ENCODE measurements around the gene CIDEC.
"Not testable (repeated sequence)": the region's sequence is repeated elsewhere in the genome, so short reads cannot be mapped to it uniquely, and the experiment has no call there.

CIDEC gene

DNA sequence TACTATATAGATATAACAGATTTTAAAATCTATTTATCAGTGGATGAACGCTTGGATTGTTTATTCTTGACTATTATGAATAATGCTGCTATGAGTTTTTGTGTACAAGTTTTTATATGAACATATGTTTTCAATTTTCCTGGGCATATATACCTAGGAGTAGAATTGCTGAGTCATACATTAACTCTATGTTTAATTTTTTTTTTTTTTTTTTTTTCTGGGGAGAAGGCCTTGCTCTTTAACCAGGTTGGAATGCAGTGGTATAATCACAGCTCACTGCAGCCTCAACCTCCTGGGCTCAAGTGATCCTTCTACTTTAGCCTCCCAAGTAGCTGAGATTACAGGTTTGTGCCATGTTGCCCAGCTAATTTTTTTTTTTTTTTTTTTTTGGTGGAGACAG is 9.1 kb downstream of the CIDEC start:
- DNase-seq (ENCODE audit: insufficient read length, low spot score) (no peak), FAIRE-seq (no peak)
- no peak for TF ChIP-seq POLR2A (IDR thresholded peaks at IDR 0.05; ENCODE audit: low read depth, low read length)

DNA sequence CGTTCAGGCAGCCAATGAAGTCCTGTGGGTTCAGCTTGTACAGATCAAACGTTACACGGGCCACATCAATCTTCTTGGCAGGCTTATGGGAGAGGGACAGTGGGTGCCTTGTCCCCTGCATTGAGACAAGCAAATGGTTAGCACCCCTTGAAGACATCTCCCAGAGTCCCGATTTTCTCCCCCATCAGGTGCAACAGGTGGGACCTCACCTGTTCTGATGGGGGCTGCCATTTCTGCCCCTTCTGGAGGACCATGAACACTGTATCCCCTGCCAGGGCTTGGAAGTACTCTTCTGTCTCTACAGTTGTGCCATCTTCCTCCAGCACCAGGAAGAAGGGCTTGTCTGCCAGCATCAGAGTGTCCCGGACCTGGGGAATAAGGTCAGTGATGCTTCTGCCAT is 10.1 kb downstream of the CIDEC start:
- FAIRE-seq: no peak
- no peak for TF ChIP-seq POLR2A (IDR thresholded peaks at IDR 0.05; ENCODE audit: low read depth, low read length)

DNA sequence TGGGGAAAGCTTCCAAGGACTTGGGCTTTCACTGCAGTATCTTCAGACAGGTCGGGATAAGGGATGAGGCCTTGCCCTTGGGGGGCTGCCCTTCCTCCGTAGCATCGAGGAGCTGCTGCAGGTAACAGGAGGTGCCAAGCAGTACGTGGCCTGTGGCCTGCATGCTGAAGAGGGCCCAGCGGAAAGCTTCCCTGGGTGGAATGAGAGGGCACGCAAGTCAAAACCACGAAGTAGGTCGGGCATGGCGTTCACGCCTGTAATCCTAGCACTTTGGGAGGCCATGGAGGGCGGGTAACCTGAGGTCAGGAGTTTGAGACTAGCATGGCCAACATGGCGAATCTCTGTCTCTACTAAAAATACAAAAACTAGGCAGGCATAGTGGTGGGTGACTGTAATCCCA is 12.9 kb downstream of the CIDEC start:
- FAIRE-seq: no peak
- TF ChIP-seq POLR2A (IDR thresholded peaks at IDR 0.05; ENCODE audit: low read depth, low read length): no peak
- DNase-seq (ENCODE audit: insufficient read length, low spot score): no peak

More for the DNA sequence above, 10.1 kb downstream of the CIDEC start:
- no peak for DNase-seq (ENCODE audit: insufficient read length, low spot score)

DNA sequence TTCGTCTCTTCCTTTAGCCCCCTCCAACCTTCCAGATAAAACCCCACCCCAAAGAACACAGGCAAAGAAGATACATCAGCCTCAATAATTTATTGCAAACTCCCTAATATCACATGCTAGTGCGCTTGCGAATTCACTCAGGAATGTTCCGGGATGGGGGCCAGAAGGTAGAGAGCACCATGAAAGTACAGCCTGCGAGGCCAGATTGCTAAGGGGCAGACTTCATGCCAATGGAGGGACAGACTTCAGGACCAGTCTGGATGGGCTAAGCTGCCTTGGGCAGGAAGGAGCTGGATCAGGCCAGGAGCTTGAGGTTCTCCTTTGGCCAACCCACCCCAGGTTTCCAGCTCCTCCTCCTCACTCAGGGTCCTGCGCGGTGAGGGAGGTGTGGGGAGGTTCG is 13.4 kb downstream of the CIDEC start:
- FAIRE-seq (no peak), DNase-seq (ENCODE audit: insufficient read length, low spot score) (no peak)
- TF ChIP-seq POLR2A (IDR thresholded peaks at IDR 0.05; ENCODE audit: low read depth, low read length): no peak

DNA sequence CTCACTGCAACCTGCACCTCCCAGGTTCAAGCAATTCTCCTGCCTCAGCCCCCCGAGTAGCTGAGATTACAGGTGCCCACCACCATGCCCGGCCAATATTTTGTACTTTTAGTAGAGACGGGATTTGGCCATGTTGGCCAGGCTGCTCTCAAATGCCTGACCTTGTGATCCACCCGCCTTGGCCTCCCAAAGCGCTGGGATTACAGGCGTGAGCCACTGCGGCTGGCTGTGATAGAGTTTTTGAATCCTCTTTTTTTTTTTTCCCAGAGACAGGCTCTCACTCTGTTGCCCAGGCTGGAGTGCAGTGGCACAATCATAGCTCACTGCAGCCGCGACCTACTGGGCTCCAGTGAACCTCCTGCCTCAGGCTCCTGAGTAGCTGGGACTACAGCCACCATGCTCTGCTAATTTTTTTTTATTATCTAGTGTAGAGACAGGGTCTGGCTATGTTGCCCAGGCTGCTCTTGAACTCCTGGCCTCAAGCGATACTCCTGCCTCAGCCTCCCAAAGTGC is 14.9 kb downstream of the CIDEC start:
- FAIRE-seq; DNase-seq (ENCODE audit: insufficient read length, low spot score): not testable (repeated sequence)

DNA sequence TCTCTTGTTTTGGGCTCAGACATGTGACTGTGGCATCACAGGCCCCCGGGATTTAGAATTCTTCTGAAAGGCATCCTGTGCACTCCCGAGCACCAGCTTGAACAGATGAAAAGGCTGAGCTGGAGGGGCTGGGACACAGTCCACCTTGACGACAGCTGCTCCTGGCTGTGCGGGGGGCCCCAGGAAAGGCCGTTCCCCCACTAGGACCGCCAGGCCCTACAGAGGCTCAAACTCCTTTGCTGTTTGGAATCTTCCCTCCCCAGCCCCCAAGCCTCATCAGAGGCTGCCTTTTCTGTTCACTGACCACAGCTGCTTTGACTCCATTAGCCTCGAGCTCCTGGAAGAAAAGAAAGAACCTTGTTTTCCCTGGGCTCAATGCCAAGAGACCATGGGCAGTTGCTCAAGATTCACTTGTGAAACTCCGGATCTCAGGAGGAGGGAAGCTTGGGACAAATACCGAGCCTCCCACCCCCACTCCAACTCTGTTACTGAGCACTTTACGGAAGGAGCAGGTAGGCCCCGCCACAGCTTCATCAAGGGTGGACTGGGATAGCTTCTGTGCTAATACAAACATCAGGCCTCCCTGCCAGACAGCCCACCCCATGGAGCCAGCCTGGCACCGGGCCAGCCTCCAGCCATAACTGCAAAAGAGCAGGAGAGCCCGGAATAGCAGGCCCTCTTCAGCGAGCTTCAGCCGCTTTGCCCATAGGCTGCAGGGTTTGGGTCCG is 15.7 kb downstream of the CIDEC start:
- no peak for TF ChIP-seq POLR2A (IDR thresholded peaks at IDR 0.05; ENCODE audit: low read depth, low read length)
- FAIRE-seq (no peak), DNase-seq (ENCODE audit: insufficient read length, low spot score) (no peak)

DNA sequence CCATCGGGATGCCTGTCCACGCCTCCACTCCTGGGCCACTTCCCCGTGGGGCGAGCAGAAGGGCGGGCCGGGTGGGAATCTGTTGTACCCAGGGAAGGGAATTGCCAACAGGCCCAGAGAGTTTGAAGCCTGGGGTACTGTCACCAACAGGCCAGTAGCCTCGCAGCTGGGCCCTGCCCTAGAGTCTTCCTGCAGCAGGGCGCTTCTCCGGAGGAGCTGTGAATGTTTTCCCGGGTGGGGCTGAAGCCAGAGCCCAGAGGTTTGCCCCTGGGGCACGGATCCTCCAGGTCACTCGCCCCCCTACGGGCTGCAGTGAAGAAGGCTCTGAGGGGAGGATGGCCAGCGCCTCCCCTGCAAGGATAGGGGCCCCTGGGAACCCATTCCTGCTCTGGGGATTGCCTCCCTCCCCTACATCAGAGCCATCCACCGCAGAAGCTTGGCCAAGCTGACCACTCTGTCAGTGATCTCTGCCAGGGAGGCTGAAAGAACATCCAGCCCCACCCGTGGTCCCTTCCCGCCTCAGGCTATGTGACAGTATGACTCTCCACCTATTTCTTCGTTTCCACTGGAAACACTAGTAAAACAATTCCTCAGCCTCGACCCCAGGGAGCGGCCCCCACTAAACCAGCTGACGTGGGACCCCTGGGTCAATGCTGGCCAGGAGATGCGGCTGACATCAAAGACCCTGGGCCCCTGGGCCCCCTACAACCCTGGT is 16.8 kb downstream of the CIDEC start:
- DNase-seq (ENCODE audit: insufficient read length, low spot score) (no peak), FAIRE-seq (no peak)
- TF ChIP-seq POLR2A (IDR thresholded peaks at IDR 0.05; ENCODE audit: low read depth, low read length): no peak

DNA sequence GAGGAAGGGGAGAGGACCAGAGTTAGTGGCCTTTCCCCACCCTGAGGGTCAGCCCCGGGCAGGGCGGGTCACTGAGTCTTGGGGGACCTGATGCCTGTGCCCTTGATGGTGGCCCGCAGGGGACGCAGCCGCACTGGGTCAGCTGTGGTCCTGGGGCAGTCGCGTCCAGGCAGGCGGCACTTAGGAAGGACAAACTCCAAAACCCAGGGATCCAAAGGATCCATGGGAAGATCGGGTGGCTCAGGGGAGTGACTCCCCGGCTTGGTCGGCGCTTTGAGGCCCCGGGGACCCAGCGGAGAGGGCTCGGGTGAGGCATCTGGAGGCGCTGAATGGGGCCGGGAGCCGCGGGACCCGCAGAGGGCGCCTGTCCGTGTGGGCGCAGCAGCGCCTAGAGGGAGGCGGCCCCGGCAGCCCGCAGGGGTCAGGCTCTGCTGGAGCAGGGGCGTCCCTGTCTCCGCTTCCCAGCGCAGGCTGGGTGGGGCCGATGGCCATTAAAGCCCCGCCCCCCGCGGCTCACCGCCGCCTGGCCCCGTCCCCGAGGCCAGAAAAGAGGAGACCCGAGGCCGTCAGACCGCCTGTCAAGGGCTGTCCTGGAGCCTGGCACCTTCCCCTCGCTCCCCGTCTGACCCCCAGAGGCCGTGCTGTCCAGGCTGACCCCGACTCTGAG is 17.5 kb downstream of the CIDEC start:
- DNase-seq (ENCODE audit: insufficient read length, low spot score): no peak
- no peak for FAIRE-seq
- TF ChIP-seq POLR2A (IDR thresholded peaks at IDR 0.05; ENCODE audit: low read depth, low read length): no peak

DNA sequence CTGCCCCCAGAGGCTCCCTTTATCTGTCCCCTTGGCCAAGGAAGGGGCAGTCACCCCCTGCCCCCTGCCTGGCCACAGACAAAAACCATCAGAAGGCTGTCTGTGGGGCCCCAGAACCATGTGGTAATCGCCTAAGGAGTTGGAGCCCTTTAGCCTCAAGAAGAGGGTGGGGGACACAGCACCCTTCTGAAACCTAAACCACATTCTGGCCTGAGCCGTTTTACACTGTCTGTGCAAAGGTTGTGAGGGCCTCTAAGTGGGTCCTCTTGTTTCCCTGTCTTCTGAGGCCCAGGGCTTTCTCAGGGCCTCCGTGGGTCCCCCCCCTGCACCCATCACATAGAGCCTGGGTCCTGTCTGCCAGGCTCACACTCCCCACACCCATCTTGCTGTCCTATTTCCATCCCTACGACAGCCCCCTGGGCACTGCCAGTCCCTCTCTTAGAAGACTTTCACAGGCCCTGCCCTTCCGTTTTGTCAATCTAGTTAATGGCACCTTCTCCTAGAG is 18.4 kb downstream of the CIDEC start:
- DNase-seq (ENCODE audit: insufficient read length, low spot score): no peak
- no peak for FAIRE-seq
- TF ChIP-seq POLR2A (IDR thresholded peaks at IDR 0.05; ENCODE audit: low read depth, low read length): no peak

DNA sequence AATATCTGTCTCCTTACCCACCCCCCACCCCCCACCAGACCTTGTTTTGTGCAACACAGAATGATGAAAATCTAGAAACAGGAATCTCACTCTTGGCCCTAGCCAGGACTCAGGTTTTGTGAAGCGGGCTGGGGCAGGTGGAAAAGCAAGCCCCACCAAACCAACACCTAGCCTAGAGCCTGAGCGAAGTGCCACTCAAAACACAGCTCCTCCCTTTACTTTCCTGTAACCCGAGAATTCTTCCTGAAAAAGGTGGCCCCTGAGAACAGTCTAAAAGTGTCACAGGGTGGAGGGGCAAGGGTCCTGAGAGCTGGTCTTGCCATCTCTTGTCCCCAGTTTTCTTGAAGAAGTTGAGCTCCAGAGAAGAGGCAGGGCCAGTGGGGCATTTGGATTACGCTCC is 18.9 kb downstream of the CIDEC start:
- DNase-seq (ENCODE audit: insufficient read length, low spot score): no peak
- TF ChIP-seq POLR2A (IDR thresholded peaks at IDR 0.05; ENCODE audit: low read depth, low read length): no peak

DNA sequence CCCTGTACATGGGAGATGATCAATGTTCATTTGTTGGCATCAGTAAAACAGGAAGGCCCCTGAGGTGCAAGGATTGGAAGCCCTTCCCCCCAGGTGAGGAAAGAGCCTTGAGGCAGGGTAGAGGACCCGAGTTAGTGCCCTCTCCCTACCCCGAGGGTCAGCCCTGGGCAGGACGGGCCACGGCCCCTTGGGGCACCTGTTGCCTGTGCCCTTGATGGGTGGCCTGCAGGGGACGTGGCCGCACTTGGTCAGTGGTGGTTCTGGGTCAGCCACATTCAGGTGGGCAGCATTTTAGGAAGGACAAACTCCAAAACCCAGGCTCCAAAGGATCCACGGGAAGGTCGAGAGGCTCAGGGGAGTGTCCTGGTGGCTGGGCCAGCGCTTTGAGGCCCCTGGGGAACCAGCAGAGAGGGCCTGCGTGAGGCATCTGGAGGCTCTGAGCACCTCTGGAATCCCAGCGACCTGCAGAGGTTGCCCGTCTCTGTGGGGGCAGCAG is 20.5 kb downstream of the CIDEC start:
- DNase-seq (ENCODE audit: insufficient read length, low spot score) (no peak), FAIRE-seq (no peak)
- no peak for TF ChIP-seq POLR2A (IDR thresholded peaks at IDR 0.05; ENCODE audit: low read depth, low read length)

More for the DNA sequence above, 18.9 kb downstream of the CIDEC start:
- no peak for FAIRE-seq

DNA sequence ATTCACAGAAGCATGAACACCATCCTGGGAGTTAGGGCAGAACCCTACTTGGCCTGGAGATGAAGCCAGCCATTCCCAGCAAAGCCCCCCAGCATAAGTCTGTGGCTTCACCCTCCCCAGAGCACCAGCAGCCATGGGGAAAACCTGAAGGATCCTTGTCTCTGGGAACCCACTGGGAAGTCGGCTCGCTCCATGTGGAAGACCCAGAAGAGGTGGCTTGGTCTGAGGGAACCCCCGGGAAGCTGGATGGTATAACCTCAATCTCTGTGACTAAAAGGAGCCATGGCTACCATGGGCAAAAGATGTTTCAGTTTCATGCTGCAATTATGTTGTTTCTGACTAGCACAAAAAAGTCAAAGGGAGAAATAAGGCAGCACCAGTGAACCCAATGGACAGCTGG is 24.5 kb downstream of the CIDEC start:
- FAIRE-seq: no peak
- no peak for TF ChIP-seq POLR2A (IDR thresholded peaks at IDR 0.05; ENCODE audit: low read depth, low read length)

DNA sequence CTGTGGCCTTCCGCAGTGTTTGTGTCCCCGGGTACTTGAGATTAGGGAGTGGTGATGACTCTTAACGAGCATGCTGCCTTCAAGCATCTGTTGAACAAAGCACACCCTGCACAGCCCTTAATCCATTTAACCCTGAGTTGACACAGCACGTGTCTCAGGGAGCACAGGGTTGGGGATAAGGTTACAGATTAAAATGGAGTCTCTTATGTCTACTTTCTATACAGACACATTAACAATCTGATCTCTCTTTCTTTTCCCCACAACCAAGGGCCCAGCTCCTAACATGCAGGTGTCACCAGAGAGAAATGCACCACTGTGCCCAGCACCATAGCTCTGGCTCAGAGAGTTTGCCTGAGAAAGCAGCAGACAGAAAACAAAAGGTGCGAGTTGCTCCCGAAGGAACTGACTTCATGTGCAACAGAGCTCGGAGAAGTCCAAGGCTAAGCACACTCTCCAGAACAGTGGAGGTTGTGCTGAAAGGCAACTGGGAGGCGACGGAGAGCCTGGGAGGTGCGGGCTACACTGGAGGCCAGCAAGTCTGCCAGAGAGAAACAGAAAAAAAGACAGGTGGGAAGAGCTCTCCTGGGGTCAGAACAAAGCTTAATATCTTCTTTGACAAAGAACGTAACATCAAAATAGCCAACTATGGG is 25.6 kb downstream of the CIDEC start:
- not testable (repeated sequence) for DNase-seq (ENCODE audit: insufficient read length, low spot score); FAIRE-seq

More for the DNA sequence above, 24.5 kb downstream of the CIDEC start:
- no peak for DNase-seq (ENCODE audit: insufficient read length, low spot score)

DNA sequence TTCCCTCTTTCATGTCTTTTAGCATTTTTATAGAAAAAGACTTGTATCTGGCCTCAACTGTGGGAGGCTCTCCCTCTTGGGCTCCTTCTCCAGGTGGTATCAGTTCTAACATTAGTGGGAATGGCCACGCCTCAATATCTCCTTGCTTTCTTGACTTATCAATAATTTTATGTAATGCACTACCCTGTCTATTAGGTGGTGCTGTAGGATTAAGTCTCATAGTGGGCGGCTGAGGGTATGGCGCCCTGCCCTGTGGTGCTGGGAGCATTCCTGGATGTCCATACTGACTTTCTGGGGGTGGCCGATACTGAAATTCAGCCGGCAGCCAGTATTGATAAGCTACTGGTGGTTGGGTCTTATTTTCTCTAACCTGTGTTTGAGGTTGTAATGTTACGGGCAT is 27.5 kb downstream of the CIDEC start:
- no peak for DNase-seq (ENCODE audit: insufficient read length, low spot score)
- TF ChIP-seq POLR2A (IDR thresholded peaks at IDR 0.05; ENCODE audit: low read depth, low read length): no peak
- FAIRE-seq: no peak

DNA sequence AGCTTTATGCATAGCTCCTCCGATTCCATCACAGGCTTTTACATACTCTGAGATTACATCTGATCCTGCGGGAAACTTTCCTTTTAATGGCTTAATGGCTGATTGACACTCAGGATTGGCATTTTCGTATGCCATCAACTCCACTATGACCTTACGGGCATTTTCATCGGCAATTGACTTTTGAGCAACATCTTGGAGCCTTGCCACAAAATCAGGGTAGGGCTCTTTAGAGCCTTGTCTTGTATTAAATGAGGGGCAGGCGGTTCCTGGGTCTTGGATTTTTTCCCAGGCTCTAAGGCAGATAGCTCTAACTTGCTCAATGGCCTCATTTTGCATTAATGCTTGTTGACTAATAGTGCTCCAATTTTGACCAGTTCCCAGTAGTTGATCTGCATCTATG is 28.1 kb downstream of the CIDEC start:
- DNase-seq (ENCODE audit: insufficient read length, low spot score); FAIRE-seq: not testable (repeated sequence)

DNA sequence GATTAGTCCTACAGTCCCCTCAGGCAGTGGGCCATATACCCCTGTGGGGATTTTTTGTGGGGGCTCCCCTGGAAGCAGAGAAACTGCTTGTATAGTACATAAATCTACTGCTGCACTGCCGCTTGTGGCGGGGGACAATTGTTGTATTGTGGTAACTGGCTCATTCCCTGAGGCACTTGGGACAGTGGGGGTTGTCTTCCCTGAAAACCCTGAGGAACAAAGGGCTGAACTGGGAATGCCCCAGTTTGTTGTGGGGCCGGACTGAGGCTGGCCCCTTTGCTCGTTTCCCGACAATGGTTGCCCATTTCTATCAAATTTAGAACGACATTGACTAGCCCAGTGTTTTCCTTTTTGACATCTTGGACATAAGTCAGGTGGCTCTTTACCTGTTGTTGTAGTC is 28.7 kb downstream of the CIDEC start:
- not testable (repeated sequence) for FAIRE-seq; DNase-seq (ENCODE audit: insufficient read length, low spot score)

DNA sequence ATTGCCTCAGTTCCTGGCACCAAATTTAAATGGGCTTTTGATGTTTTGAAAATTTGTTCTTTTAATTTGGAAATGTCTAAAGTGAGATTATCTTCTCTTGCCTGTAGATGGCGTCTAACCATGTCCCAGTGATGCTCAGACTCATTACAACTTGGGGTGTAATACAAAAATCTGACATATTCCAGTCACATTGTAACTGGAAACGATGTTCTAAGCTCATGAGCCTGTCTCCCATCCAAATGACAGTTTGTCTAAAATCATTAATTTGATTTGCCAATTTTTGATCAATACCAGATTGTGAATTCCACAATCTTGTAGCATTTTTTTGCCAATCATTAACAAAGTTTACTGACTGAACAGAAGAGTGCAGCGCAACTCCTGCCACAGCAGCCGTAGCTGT is 31.2 kb downstream of the CIDEC start:
- FAIRE-seq; DNase-seq (ENCODE audit: insufficient read length, low spot score): not testable (repeated sequence)

DNA sequence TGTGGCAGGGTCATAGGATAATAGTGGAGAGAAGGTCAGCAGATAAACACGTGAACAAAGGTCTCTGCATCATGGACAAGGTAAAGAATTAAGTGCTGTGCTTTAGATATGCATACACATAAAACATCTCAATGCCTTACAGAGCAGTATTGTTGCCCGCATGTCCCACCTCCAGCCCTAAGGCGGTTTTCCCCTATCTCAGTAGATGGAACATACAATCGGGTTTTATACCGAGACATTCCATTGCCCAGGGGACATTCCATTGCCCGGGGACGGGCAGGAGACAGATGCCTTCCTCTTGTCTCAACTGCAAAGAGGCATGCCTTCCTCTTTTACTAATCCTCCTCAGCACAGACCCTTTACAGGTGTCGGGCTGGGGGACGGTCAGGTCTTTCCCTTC is 32.2 kb downstream of the CIDEC start:
- DNase-seq (ENCODE audit: insufficient read length, low spot score); FAIRE-seq: not testable (repeated sequence)
